IMR-90 (cell line): ENCODE measurements around the gene SLC10A3. TPM values are rescaled to one million over a fixed set of nuclear protein-coding genes. Genes with fewer than 3 reads are reported as not detected.

Experiments used
- ATAC-seq: fragments of 200-7000 bp; cut with Tn5 transposase; 2 replicates; pipeline ENCODE4 v1.9.1; 2020; ENCODE audit warnings: low read depth, mild to moderate bottlenecking, moderate library complexity
- BruUV-seq: library from RNA; stranded (reverse); fragments of 400-500 nt; replicated peaks from 2 replicates; lab custom pipeline; 2021; lab: Mats Ljungman, UMichigan
- CTCF ChIA-PET: fragments of 300-600 bp; formaldehyde crosslinking; extraction: SDS; loops from one replicate; lab custom pipeline; 2021; ENCODE audit warnings: antibody characterized with exemption; lab: Yijun Ruan, JAX
- POLR2A ChIA-PET: fragments of 300-600 bp; sonication (Branson Sonifier 250); formaldehyde crosslinking; loops from one replicate; lab custom pipeline; 2022; ENCODE audit warnings: antibody characterized with exemption; ENCODE audit not compliant: unreplicated experiment; lab: Charles Lee
- DNase-seq: peaks from one replicate; pipeline ENCODE4 v3.0.0; 2013
- H2AFZ ChIP-seq: replicated peaks from 2 replicates; pipeline ENCODE3; 2013; ENCODE audit warnings: low read length, mild to moderate bottlenecking; ENCODE audit not compliant: poor library complexity
- H2AK5ac ChIP-seq: 2 replicates; pipeline ENCODE4 v1.6.1; 2013; ENCODE audit warnings: low read depth, low read length, inconsistent platforms
- H2AK9ac ChIP-seq: replicated peaks from 2 replicates; pipeline ENCODE3; 2013; ENCODE audit warnings: mild to moderate bottlenecking, low read depth, low read length, moderate library complexity; ENCODE audit not compliant: poor library complexity
- H2BK120ac ChIP-seq: 2 replicates; pipeline ENCODE4 v1.6.1; 2013; ENCODE audit warnings: low read depth, low read length, inconsistent platforms
- H2BK15ac ChIP-seq: 3 replicates; pipeline ENCODE4 v1.6.1; 2013; ENCODE audit warnings: low read depth, low read length, inconsistent platforms
- H2BK20ac ChIP-seq: 2 replicates; pipeline ENCODE4 v1.6.1; 2013; ENCODE audit warnings: low read depth, mild to moderate bottlenecking, inconsistent platforms, low read length, moderate library complexity
- H2BK5ac ChIP-seq: 2 replicates; pipeline ENCODE4 v1.6.1; 2013; ENCODE audit warnings: mild to moderate bottlenecking, low read depth, low read length, inconsistent platforms; ENCODE audit not compliant: poor library complexity, severe bottlenecking
- H3K14ac ChIP-seq: replicated peaks from 2 replicates; pipeline ENCODE4 v1.6.1; 2013; ENCODE audit warnings: low read depth, low read length, inconsistent platforms
- H3K18ac ChIP-seq: 2 replicates; pipeline ENCODE4 v1.6.1; 2013; ENCODE audit warnings: low read depth, low read length, control low read depth
- H3K23ac ChIP-seq: 2 replicates; pipeline ENCODE4 v1.6.1; 2013; ENCODE audit warnings: low read depth, low read length, inconsistent platforms
- H3K27ac ChIP-seq: 2 replicates; pipeline ENCODE4 v1.5.1; 2013; ENCODE audit warnings: mild to moderate bottlenecking, control low read depth, low read length; ENCODE audit not compliant: insufficient read depth
- H3K27me3 ChIP-seq: 2 replicates; pipeline ENCODE4 v1.6.1; 2013; ENCODE audit warnings: low read length; ENCODE audit not compliant: control insufficient read depth, insufficient read depth
- H3K36me3 ChIP-seq: 2 replicates; pipeline ENCODE4 v1.6.1; 2013; ENCODE audit warnings: low read length, mixed read lengths; ENCODE audit not compliant: control insufficient read depth, insufficient read depth
- H3K4ac ChIP-seq: 2 replicates; pipeline ENCODE4 v1.6.1; 2013; ENCODE audit warnings: low read depth, low read length, inconsistent platforms
- H3K4me1 ChIP-seq: 2 replicates; pipeline ENCODE4 v1.6.1; 2013; ENCODE audit warnings: low read length, mixed read lengths; ENCODE audit not compliant: control insufficient read depth, insufficient read depth
- H3K4me2 ChIP-seq: 2 replicates; pipeline ENCODE4 v1.6.1; 2013; ENCODE audit warnings: low read depth, mild to moderate bottlenecking, control low read depth, low read length, moderate library complexity
- H3K4me3 ChIP-seq: 2 replicates; pipeline ENCODE4 v1.5.1; 2013; ENCODE audit warnings: low read depth, mild to moderate bottlenecking, control low read depth, low read length, moderate library complexity; ENCODE audit not compliant: insufficient read depth
- H3K56ac ChIP-seq: 2 replicates; pipeline ENCODE4 v1.6.1; 2013; ENCODE audit warnings: low read length, inconsistent platforms; ENCODE audit not compliant: insufficient read depth; ENCODE audit errors: extremely low read depth
- H3K79me1 ChIP-seq, 2 experiments: 2 replicates each; pipeline ENCODE4 v1.6.1; 2013; ENCODE audit warnings: low read length in 2 of 2, inconsistent platforms in 1 of 2, low read depth in 1 of 2
- H3K9ac ChIP-seq: 2 replicates; pipeline ENCODE4 v1.6.1; 2013; ENCODE audit warnings: low read depth, low read length, control low read depth
- H3K9me1 ChIP-seq: 2 replicates; pipeline ENCODE4 v1.6.1; 2013; ENCODE audit warnings: low read length, inconsistent platforms; ENCODE audit not compliant: insufficient read depth
- H3K9me3 ChIP-seq: 2 replicates; pipeline ENCODE4 v1.6.1; 2013; ENCODE audit warnings: low read length; ENCODE audit not compliant: control insufficient read depth, insufficient read depth
- H4K20me1 ChIP-seq: 2 replicates; pipeline ENCODE4 v1.6.1; 2013; ENCODE audit warnings: low read length, inconsistent platforms; ENCODE audit not compliant: insufficient read depth
- H4K5ac ChIP-seq: 2 replicates; pipeline ENCODE4 v1.6.1; 2013; ENCODE audit warnings: mild to moderate bottlenecking, low read depth, low read length, control low read depth
- H4K8ac ChIP-seq, 2 experiments: 2 replicates each; pipeline ENCODE4 v1.6.1; 2013; ENCODE audit warnings: low read depth in 2 of 2, low read length in 2 of 2, control low read depth in 1 of 2, inconsistent platforms in 1 of 2
- H4K91ac ChIP-seq: 2 replicates; pipeline ENCODE4 v1.6.1; 2013; ENCODE audit warnings: low read depth, low read length, inconsistent platforms; ENCODE audit not compliant: insufficient read depth
- BHLHE40 ChIP-seq: fragments of 150-350 bp; IDR thresholded peaks from 2 replicates; pipeline ENCODE4 v1.6.1; 2016; ENCODE audit warnings: mild to moderate bottlenecking, low read depth, low read length
- CHD1 ChIP-seq: IDR thresholded peaks from 2 replicates; pipeline ENCODE4 v1.6.1; 2012; ENCODE audit warnings: low read depth, low read length, improper control_type of control experiment
- MAFK ChIP-seq: IDR thresholded peaks from 2 replicates; pipeline ENCODE4 v1.6.1; 2012; ENCODE audit warnings: low read depth, low read length, improper control_type of control experiment
- NFE2L2 ChIP-seq: fragments of 150-350 bp; IDR thresholded peaks from 2 replicates; pipeline ENCODE4 v1.6.1; 2016; ENCODE audit warnings: low read depth, mild to moderate bottlenecking, low read length
- RAD21 ChIP-seq: IDR thresholded peaks from 2 replicates; pipeline ENCODE4 v1.6.1; 2012; ENCODE audit warnings: low read length, improper control_type of control experiment
- RFX5 ChIP-seq: IDR thresholded peaks from 2 replicates; pipeline ENCODE4 v1.8.0; 2012; ENCODE audit warnings: low read depth, mild to moderate bottlenecking, low read length, moderate library complexity
- SMC3 ChIP-seq: fragments of 150-350 bp; IDR thresholded peaks from 2 replicates; pipeline ENCODE4 v1.6.1; 2016; ENCODE audit warnings: low read depth, mild to moderate bottlenecking, antibody characterized with exemption, low read length, moderate library complexity
- WGBS, 2 experiments: methylation state at CpG; one replicate each; pipeline versions ENCODE4 v1.1.5 to v1.1.7; 2013; ENCODE audit warnings: missing lambda C conversion rate in 2 of 2; ENCODE audit not compliant: insufficient read length in 1 of 2; ENCODE audit errors: extremely low coverage in 2 of 2; 5-methylcytosine and 5-hydroxymethylcytosine counted together
- dilution Hi-C: fragments of 300-500 bp; cut with HindIII; formaldehyde crosslinking; loops from one replicate; pipeline ENCODE4 v1.14.3; 2018; ENCODE audit warnings: low sequenced_read_pairs; ENCODE audit not compliant: unreplicated experiment
- in situ Hi-C: fragments of 300-500 bp; cut with MboI; formaldehyde crosslinking; loops from 3 replicates; pipeline ENCODE4 v1.14.3; 2019; ENCODE audit warnings: low sequenced_read_pairs, inconsistent platforms, mixed read lengths
- intact Hi-C: fragments of 100-400 bp; cut with micrococcal nuclease; formaldehyde crosslinking; loops from 2 replicates; pipeline ENCODE4 v1.10.0; 2022
- polyA plus RNA-seq, 3 experiments: library from polyadenylated mRNA; depleted of rRNA; stranded (reverse); fragments of >200 nt; gene quantifications; 2 replicates each; pipeline ENCODE4 v1.2.3, GENCODE V29; 2012; ENCODE audit warnings: low replicate concordance in 1 of 3
- total RNA-seq: library from RNA; depleted of rRNA; stranded (reverse); fragments of >200 nt; gene quantifications from 2 replicates; pipeline ENCODE4 v1.2.3, GENCODE V29; 2012
- TF ChIP-seq, protein P1 (sequence below): conservative IDR thresholded peaks from 2 replicates; pipeline ENCODE4 v1.5.1; 2012; ENCODE audit warnings: mild to moderate bottlenecking, low read depth, low read length, improper control_type of control experiment

SLC10A3 gene
- total and polyA plus RNA-seq, 2 of the 4 experiments (the other 2 are of a cell fraction): 15.2 to 24.6 TPM

DNA sequence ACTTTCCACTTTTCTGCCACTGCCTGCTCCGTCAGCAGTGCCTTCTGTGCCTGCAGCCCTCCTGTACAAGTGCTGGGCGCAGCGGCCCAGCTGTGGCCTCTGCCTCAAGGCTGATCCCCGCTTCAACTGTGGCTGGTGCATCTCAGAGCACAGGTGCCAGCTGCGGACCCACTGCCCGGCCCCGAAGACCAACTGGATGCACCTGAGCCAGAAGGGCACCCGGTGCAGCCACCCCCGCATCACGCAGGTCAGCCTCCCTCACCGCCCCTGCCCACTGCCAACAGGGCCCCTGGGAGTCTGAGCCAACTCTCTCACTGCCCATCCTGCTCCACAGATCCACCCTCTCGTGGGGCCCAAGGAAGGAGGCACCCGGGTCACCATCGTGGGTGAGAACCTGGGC lies 24.8 kb downstream of the SLC10A3 start:
- POLR2A ChIA-PET: no interaction called here

More for the DNA sequence above, 24.8 kb downstream of the SLC10A3 start:
- Histone ChIP-seq H3K36me3 (peaks cover 85% of the 10 kb centered on the region), H3K18ac (no peak overlapping the region), H4K91ac (no peak overlapping the region), H2BK20ac (no peak overlapping the region), H3K27ac (no peak overlapping the region), H3K4me1 (no peaks in the 10 kb centered on the region; the same call in 1 of the 2 replicates), H4K5ac (no peak overlapping the region), H2AK5ac (no peak overlapping the region), H2AFZ (no peak overlapping the region), H3K56ac (no peak overlapping the region), H3K9ac (no peak overlapping the region), H3K4ac (no peak overlapping the region), H4K8ac (no peak overlapping the region), H3K9me1 (no peaks in the 10 kb centered on the region), H3K4me3 (no peak overlapping the region), H3K14ac (no peak overlapping the region), H3K27me3 (no peaks in the 10 kb centered on the region), H3K23ac (no peak overlapping the region), H3K9me3 (no peaks in the 10 kb centered on the region; the same call in 1 of the 2 replicates), H2BK15ac (no peak overlapping the region), H2BK120ac (no peak overlapping the region), H3K4me2 (no peak overlapping the region), H2AK9ac (no peak overlapping the region), H4K20me1 (peaks cover 23% of the 10 kb centered on the region), H3K79me1 (peaks cover 0 to 9% of the 10 kb centered on the region in 2 experiments; a peak in 3 of 4 replicates), H2BK5ac (no peak overlapping the region)
- BruUV-seq: no TSS peak
- TF ChIP-seq BHLHE40 (no peak), NFE2L2 (no peak), MAFK (no peak), RAD21 (no peak), SMC3 (no peak), RFX5 (no peak), CHD1 (no peak)
- TF ChIP-seq, protein P1, sequence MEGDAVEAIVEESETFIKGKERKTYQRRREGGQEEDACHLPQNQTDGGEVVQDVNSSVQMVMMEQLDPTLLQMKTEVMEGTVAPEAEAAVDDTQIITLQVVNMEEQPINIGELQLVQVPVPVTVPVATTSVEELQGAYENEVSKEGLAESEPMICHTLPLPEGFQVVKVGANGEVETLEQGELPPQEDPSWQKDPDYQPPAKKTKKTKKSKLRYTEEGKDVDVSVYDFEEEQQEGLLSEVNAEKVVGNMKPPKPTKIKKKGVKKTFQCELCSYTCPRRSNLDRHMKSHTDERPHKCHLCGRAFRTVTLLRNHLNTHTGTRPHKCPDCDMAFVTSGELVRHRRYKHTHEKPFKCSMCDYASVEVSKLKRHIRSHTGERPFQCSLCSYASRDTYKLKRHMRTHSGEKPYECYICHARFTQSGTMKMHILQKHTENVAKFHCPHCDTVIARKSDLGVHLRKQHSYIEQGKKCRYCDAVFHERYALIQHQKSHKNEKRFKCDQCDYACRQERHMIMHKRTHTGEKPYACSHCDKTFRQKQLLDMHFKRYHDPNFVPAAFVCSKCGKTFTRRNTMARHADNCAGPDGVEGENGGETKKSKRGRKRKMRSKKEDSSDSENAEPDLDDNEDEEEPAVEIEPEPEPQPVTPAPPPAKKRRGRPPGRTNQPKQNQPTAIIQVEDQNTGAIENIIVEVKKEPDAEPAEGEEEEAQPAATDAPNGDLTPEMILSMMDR: no peak
- ATAC-seq (no peak), DNase-seq (no peak)
- CTCF ChIA-PET: no interaction called here
- dilution Hi-C loops (no loop called here), intact Hi-C loops (no loop called here), in situ Hi-C loops (no loop called here)
- 85% methylated on average over 4 of the region's 14 CpGs; no CpG with 5 or more reads in 1 of the 2 experiments for WGBS, 2 experiments
